HepG2 (cell line): ENCODE measurements around the gene GPD1. TPM values are rescaled to one million over a fixed set of nuclear protein-coding genes. Genes with fewer than 3 reads are reported as not detected.

Experiments
- CBFB ChIP-seq: sonication (generic); formaldehyde crosslinking; IDR thresholded peaks from 2 replicates; pipeline ENCODE4 v1.4.0; 2020; ENCODE audit warnings: missing genetic modification reagents
- LBX2 ChIP-seq: sonication (generic); formaldehyde crosslinking; IDR thresholded peaks from 2 replicates; pipeline ENCODE4 v1.5.0; 2020; ENCODE audit warnings: missing genetic modification reagents, mild to moderate bottlenecking, borderline replicate concordance
- SRF ChIP-seq: IDR thresholded peaks from 2 replicates; pipeline ENCODE4 v1.6.1; 2011; ENCODE audit warnings: mild to moderate bottlenecking, low read depth, low read length, moderate library complexity
- ZNF407 ChIP-seq: sonication (generic); formaldehyde crosslinking; IDR thresholded peaks from one replicate; pipeline ENCODE4 v1.5.1; 2020; ENCODE audit warnings: mild to moderate bottlenecking, missing genetic modification reagents; ENCODE audit errors: not compliant biosample characterization
- ZNF558 ChIP-seq: sonication (generic); formaldehyde crosslinking; IDR thresholded peaks from 2 replicates; pipeline ENCODE4 v1.9.0; 2022; ENCODE audit warnings: mild to moderate bottlenecking, missing genetic modification reagents, borderline replicate concordance
- ZNF761 ChIP-seq: sonication (generic); formaldehyde crosslinking; conservative IDR thresholded peaks from 2 replicates; pipeline ENCODE4 v1.4.0; 2020; ENCODE audit warnings: mild to moderate bottlenecking, missing genetic modification reagents
- polyA plus RNA-seq, 8 experiments: library from polyadenylated mRNA; depleted of rRNA in 3 of 8; stranded (reverse) in 7 of 8; unstranded in 1 of 8; fragments of >200 nt; fragmentation: Illumina TruSeq in 4 of 8; extraction: Trizol in 4 of 8; gene quantifications; 2 replicates each; pipeline versions ENCODE4 v1.2.1 to v1.2.3, GENCODE V29; 2011 to 2016; ENCODE audit warnings: low read depth in 4 of 8, missing spikeins in 1 of 8, mixed read lengths in 1 of 8; ENCODE audit not compliant: insufficient read depth in 1 of 8
- total RNA-seq, 5 experiments: library from RNA; depleted of rRNA; stranded (reverse); fragments of >200 nt; fragmentation: Illumina TruSeq; extraction: Trizol; gene quantifications; 2 replicates each; pipeline ENCODE4 v1.2.3, GENCODE V29; 2016; ENCODE audit warnings: low read depth in 1 of 5
- TF ChIP-seq, protein P1 (sequence below): sonication (generic); formaldehyde crosslinking; IDR thresholded peaks from 2 replicates; pipeline ENCODE4 v1.8.1; 2023; ENCODE audit warnings: mild to moderate bottlenecking, missing genetic modification reagents
- TF ChIP-seq, protein P2 (sequence below): sonication (generic); formaldehyde crosslinking; IDR thresholded peaks from 2 replicates; pipeline ENCODE4 v1.5.0; 2020; ENCODE audit warnings: missing genetic modification reagents
- TF ChIP-seq, protein P3 (sequence below): sonication (generic); formaldehyde crosslinking; IDR thresholded peaks from 2 replicates; pipeline ENCODE4 v1.9.0; 2021; ENCODE audit warnings: mild to moderate bottlenecking, missing genetic modification reagents
- TF ChIP-seq, protein P4 (sequence below): sonication (generic); formaldehyde crosslinking; IDR thresholded peaks from 2 replicates; pipeline ENCODE4 v1.8.0; 2022; ENCODE audit warnings: missing genetic modification reagents, mild to moderate bottlenecking, borderline replicate concordance

Gene GPD1
- total and polyA plus RNA-seq, 2 of the 13 experiments (the other 11 are each of a cell fraction or from before 2014, with no cell fraction given) = 3.7 to 30.6 TPM

- TF ChIP-seq, protein P1, sequence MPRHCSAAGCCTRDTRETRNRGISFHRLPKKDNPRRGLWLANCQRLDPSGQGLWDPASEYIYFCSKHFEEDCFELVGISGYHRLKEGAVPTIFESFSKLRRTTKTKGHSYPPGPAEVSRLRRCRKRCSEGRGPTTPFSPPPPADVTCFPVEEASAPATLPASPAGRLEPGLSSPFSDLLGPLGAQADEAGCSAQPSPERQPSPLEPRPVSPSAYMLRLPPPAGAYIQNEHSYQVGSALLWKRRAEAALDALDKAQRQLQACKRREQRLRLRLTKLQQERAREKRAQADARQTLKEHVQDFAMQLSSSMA (CRISPR knock-in tag) = 0 out of 2 replicates have a peak, but pooled peaks have one; percentile 44
- TF ChIP-seq, protein P2, sequence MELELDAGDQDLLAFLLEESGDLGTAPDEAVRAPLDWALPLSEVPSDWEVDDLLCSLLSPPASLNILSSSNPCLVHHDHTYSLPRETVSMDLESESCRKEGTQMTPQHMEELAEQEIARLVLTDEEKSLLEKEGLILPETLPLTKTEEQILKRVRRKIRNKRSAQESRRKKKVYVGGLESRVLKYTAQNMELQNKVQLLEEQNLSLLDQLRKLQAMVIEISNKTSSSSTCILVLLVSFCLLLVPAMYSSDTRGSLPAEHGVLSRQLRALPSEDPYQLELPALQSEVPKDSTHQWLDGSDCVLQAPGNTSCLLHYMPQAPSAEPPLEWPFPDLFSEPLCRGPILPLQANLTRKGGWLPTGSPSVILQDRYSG (CRISPR knock-in tag) = no peak
- TF ChIP-seq ZNF761 (CRISPR knock-in tag) (no peak), ZNF558 (CRISPR knock-in tag) (no peak), ZNF407 (CRISPR knock-in tag) (no peak), CBFB (CRISPR knock-in tag) (no peak), SRF (no peak), LBX2 (CRISPR knock-in tag) (no peak)
- TF ChIP-seq, protein P3, sequence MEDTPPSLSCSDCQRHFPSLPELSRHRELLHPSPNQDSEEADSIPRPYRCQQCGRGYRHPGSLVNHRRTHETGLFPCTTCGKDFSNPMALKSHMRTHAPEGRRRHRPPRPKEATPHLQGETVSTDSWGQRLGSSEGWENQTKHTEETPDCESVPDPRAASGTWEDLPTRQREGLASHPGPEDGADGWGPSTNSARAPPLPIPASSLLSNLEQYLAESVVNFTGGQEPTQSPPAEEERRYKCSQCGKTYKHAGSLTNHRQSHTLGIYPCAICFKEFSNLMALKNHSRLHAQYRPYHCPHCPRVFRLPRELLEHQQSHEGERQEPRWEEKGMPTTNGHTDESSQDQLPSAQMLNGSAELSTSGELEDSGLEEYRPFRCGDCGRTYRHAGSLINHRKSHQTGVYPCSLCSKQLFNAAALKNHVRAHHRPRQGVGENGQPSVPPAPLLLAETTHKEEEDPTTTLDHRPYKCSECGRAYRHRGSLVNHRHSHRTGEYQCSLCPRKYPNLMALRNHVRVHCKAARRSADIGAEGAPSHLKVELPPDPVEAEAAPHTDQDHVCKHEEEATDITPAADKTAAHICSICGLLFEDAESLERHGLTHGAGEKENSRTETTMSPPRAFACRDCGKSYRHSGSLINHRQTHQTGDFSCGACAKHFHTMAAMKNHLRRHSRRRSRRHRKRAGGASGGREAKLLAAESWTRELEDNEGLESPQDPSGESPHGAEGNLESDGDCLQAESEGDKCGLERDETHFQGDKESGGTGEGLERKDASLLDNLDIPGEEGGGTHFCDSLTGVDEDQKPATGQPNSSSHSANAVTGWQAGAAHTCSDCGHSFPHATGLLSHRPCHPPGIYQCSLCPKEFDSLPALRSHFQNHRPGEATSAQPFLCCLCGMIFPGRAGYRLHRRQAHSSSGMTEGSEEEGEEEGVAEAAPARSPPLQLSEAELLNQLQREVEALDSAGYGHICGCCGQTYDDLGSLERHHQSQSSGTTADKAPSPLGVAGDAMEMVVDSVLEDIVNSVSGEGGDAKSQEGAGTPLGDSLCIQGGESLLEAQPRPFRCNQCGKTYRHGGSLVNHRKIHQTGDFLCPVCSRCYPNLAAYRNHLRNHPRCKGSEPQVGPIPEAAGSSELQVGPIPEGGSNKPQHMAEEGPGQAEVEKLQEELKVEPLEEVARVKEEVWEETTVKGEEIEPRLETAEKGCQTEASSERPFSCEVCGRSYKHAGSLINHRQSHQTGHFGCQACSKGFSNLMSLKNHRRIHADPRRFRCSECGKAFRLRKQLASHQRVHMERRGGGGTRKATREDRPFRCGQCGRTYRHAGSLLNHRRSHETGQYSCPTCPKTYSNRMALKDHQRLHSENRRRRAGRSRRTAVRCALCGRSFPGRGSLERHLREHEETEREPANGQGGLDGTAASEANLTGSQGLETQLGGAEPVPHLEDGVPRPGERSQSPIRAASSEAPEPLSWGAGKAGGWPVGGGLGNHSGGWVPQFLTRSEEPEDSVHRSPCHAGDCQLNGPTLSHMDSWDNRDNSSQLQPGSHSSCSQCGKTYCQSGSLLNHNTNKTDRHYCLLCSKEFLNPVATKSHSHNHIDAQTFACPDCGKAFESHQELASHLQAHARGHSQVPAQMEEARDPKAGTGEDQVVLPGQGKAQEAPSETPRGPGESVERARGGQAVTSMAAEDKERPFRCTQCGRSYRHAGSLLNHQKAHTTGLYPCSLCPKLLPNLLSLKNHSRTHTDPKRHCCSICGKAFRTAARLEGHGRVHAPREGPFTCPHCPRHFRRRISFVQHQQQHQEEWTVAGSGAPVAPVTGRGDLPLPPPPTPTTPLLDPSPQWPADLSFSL (CRISPR knock-in tag) = no peak
- TF ChIP-seq, protein P4, sequence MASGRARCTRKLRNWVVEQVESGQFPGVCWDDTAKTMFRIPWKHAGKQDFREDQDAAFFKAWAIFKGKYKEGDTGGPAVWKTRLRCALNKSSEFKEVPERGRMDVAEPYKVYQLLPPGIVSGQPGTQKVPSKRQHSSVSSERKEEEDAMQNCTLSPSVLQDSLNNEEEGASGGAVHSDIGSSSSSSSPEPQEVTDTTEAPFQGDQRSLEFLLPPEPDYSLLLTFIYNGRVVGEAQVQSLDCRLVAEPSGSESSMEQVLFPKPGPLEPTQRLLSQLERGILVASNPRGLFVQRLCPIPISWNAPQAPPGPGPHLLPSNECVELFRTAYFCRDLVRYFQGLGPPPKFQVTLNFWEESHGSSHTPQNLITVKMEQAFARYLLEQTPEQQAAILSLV (CRISPR knock-in tag) = no peak
Measured at GRCh38 chr12:50082644-50083043, 21.2 kb upstream of the GPD1 start (continued).
